ENCODE results near the gene IGLL5.

DNA sequence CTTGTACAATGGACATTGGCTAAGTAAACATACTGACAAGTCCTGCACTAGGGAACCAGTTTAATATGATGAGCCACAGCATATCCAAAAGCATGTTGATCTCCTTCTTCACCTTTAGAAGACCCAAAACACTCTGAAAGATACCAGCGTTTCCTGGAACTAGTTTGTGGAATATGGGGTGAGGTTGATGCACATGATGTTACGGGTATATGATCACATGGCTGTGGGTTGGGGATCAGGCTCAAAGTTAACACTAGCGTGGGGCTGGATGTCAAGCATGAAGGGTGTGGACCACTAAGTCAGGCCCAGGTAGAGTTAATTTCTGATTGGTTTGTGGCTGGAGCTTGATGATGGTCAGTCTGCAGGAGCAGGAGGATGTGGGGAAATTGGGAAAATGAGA is 9.0 kb downstream of the IGLL5 start:
- TF ChIP-seq, protein P1, sequence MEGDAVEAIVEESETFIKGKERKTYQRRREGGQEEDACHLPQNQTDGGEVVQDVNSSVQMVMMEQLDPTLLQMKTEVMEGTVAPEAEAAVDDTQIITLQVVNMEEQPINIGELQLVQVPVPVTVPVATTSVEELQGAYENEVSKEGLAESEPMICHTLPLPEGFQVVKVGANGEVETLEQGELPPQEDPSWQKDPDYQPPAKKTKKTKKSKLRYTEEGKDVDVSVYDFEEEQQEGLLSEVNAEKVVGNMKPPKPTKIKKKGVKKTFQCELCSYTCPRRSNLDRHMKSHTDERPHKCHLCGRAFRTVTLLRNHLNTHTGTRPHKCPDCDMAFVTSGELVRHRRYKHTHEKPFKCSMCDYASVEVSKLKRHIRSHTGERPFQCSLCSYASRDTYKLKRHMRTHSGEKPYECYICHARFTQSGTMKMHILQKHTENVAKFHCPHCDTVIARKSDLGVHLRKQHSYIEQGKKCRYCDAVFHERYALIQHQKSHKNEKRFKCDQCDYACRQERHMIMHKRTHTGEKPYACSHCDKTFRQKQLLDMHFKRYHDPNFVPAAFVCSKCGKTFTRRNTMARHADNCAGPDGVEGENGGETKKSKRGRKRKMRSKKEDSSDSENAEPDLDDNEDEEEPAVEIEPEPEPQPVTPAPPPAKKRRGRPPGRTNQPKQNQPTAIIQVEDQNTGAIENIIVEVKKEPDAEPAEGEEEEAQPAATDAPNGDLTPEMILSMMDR (IDR thresholded peaks at IDR 0.05) = no peak
- TF ChIP-seq, protein P2, sequence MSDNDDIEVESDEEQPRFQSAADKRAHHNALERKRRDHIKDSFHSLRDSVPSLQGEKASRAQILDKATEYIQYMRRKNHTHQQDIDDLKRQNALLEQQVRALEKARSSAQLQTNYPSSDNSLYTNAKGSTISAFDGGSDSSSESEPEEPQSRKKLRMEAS (IDR thresholded peaks at IDR 0.05; ENCODE audit: low read depth) = no peak
- TF ChIP-seq RFX5 (IDR thresholded peaks at IDR 0.05; ENCODE audit: low read length) (no peak), RAD21 (IDR thresholded peaks at IDR 0.05; ENCODE audit: low read length) (no peak), EP300 (IDR thresholded peaks at IDR 0.05; ENCODE audit: borderline replicate concordance in 1 of 2, low read depth in 1 of 2, low read length in 1 of 2) (no peak)

Measured in SK-N-SH (cell line).